Measurements from ENCODE around the gene MAPKAPK3.

DNA sequence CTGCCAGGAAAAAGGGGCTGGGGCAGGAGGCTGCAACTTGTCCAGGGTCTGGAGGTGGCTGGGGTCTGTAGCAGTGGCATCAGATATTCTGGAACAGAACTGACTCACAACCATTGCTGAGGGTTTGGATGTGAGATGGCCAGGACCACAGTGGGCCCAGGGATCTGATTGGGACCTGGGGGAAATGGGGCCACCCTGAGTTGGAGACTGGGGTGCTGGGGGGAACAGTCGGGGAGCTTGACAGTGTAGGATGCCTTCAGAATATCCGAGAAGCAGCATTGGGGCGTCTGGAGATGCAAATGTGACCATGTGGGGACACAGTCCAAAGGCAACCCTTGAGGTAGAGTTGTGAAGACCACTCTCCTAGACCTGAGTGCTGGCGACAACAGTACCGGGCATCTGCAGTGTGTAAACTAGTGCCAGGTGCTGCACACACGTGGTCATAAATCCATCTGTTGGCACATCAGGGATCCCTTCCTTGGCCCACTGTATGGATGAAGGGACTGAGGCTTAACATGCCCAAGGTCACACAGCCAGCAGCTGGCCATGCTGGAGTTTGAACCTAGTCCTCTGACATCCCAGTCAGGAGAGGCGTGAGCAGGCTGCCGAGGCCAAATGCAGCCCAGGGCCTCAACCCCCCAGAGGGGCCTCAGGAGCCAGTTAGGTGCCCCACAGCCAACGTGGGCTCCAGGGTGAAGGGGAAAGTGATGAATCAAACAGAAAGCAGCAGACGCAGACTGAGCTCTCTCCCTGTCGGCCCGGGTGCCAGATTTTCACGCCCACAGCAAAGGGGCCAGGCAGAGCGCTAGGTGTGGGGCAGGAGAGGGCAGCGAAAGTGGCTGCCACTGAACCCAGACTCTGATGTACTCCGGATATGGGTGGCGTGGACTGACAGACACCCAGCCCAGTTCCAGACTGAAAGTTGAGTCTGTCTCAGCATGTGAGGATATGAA lies 28.9 kb upstream of the MAPKAPK3 start:
- no peak for TF ChIP-seq TAF1 (IDR thresholded peaks at IDR 0.05; ENCODE audit: low read depth, low read length)
- TF ChIP-seq CTCF (IDR thresholded peaks at IDR 0.05; ENCODE audit: control extremely low read depth in 1 of 3, insufficient read depth in 1 of 3, low read depth in 1 of 3, low read length in 3 of 3), result no peak
- no peak for TF ChIP-seq ATF2 (IDR thresholded peaks at IDR 0.05; ENCODE audit: low read length)
- TF ChIP-seq POLR2AphosphoS5 (IDR thresholded peaks at IDR 0.05; ENCODE audit: low read depth, low read length), result no peak
- TF ChIP-seq, protein P1, sequence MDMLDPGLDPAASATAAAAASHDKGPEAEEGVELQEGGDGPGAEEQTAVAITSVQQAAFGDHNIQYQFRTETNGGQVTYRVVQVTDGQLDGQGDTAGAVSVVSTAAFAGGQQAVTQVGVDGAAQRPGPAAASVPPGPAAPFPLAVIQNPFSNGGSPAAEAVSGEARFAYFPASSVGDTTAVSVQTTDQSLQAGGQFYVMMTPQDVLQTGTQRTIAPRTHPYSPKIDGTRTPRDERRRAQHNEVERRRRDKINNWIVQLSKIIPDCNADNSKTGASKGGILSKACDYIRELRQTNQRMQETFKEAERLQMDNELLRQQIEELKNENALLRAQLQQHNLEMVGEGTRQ (IDR thresholded peaks at IDR 0.05; ENCODE audit: low read length), result no peak
- no peak for TF ChIP-seq RNF2 (IDR thresholded peaks at IDR 0.05; ENCODE audit: borderline replicate concordance, low read depth, low read length, missing control alignments, poor library complexity, severe bottlenecking)
